ENCODE data around the gene PAFAH1B1. TPM values are rescaled to one million over a fixed set of nuclear protein-coding genes. Genes with fewer than 3 reads are reported as not detected.

PAFAH1B1 gene
- total and polyA plus RNA-seq, 12 donors = 42.4 to 166 (median 96.3) TPM

DNA sequence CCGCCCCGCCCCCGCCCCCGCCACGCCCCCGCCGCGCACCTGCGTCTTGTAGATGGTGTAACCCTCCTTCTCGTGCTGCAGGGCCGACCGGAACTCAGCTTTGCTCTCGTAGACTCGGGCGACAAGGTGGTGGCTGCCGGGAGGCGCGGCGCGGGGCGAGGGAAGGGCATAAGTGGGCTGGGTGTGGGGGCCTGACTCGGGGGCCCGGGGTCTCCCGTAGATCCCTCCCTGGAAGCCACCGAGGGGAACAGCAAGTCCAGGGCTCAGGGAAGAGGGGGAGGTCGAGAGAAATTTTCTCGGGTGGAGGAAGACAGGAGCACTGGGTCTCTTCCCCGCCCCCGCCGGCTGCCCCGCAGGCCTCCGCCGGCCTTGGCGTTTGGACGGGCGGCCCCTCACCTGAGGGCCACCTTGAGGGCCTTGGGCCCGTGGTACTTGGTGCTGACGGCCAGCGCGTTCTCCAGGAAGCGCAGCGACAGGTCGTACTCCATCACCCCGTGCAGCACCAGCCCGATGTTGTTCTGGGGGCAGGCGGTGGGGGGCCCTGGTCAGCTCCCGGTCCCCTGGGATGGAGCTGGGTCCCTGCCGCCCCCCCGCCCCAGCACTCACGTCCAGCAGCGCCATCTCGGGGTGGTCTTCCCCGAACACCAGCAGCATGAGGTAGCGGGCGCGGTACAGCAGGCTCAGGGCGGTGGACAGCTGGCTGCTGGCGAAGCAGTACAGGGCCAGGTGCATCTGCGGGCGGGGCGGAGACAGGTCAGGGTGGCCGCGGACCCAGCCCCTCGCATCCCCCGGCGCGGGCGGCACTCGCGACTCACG, 98.7 kb downstream of the PAFAH1B1 start:
- TF ChIP-seq, protein P1, sequence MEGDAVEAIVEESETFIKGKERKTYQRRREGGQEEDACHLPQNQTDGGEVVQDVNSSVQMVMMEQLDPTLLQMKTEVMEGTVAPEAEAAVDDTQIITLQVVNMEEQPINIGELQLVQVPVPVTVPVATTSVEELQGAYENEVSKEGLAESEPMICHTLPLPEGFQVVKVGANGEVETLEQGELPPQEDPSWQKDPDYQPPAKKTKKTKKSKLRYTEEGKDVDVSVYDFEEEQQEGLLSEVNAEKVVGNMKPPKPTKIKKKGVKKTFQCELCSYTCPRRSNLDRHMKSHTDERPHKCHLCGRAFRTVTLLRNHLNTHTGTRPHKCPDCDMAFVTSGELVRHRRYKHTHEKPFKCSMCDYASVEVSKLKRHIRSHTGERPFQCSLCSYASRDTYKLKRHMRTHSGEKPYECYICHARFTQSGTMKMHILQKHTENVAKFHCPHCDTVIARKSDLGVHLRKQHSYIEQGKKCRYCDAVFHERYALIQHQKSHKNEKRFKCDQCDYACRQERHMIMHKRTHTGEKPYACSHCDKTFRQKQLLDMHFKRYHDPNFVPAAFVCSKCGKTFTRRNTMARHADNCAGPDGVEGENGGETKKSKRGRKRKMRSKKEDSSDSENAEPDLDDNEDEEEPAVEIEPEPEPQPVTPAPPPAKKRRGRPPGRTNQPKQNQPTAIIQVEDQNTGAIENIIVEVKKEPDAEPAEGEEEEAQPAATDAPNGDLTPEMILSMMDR (IDR thresholded peaks at IDR 0.05) = no peak
- TF ChIP-seq POLR2A (IDR thresholded peaks at IDR 0.05) = no peak
- WGBS, 4 donors = 88 to 92% (median 92%) methylated on average over 49 to 71 of the region's 71 CpGs
- Histone ChIP-seq H3K4me3 (no peak overlapping the region), H3K27ac (no peak overlapping the region), H3K9me3 (replicated peaks in 1 of 3) (no peaks in the 10 kb centered on the region), H3K27me3 (no peaks in the 10 kb centered on the region), H3K4me1 (replicated peaks in 1 of 2) (peaks cover 4 to 14% of the 10 kb centered on the region in 2 donors), H3K36me3 (replicated peaks in 1 of 2) (peaks cover 0 to 66% of the 10 kb centered on the region in 2 donors)
- intact Hi-C loops (cut with DNase I) = no loop called here
- peak in 3 of 7 donors; percentile 13 to 54 (median 36) for DNase-seq

DNA sequence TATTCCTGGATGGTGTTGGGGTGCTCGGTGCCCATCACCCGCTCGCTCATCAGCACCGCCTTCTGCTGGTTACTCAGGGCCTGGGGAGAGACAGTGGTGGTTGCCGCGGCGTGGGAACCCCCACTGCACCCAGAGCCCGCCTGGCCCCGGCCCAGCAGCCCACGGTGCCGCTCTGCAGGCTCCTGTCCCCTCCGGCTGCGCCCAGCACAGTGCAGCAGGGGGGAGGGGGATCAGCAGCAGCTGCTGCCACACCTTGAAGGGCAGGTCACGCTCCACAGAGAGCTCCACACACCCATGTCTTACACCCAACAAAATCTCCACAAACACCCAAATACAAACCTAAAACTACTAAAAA, 99.3 kb downstream of the PAFAH1B1 start:
- H3K27ac ChIP-seq = no peak overlapping the region
- no peaks in the 10 kb centered on the region for H3K9me3 ChIP-seq (replicated peaks in 1 of 3)
- WGBS, 4 donors = 90 to 93% (median 92%) methylated on average over 5 to 14 of the region's 14 CpGs
- no peak overlapping the region for H3K4me3 ChIP-seq
- H3K4me1 ChIP-seq (replicated peaks in 1 of 2) = peaks cover 0 to 10% of the 10 kb centered on the region in 2 donors
- peaks cover 0 to 72% of the 10 kb centered on the region in 2 donors for H3K36me3 ChIP-seq (replicated peaks in 1 of 2)
- TF ChIP-seq, protein P1 (IDR thresholded peaks at IDR 0.05) = no peak
- TF ChIP-seq POLR2A (IDR thresholded peaks at IDR 0.05) = no peak
- no peaks in the 10 kb centered on the region for H3K27me3 ChIP-seq
- DNase-seq = peak in 1 of 7 donors; percentile 22
- intact Hi-C loops (cut with DNase I) = no loop called here

DNA sequence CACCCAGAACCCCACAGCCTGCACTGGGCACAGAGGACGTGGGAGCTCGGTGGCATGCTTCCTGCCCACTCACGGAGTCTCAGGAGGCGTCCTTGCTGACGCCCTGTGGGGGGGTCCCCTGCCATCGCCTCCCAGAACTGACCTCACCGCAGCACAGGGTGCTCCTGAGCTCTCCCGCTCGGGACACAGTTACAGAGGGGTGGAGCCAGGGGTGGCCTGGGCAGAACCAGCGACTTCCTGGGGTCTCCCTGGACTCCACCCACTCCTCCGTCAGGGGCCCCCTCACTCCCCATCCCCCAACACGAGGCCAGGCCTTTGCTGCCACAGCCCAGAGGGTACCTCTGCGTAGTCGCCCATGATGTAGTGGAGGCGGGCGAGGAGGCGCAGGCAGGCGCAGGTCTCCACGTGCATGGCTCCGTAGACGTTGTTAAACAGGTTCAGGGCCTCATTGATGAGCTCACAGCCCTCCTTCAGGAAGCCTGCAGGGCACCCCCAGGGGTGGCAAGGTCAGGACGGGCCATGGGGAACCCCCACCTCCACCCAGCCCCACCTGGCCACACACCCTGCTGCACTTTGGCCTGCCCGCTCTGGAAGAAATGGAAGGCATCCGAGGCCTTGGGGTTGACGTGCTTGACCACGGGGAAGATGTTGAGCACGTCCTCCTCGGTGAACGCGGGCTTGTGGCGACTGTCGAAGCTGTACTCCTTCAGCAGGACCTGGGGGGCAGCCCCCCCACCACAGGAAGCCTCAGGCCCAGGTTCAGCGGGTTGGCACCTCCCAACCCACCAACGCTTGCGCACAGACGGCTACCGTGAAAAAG, 100.3 kb downstream of the PAFAH1B1 start:
- no peak overlapping the region for H3K27ac ChIP-seq
- TF ChIP-seq, protein P1 (IDR thresholded peaks at IDR 0.05) = no peak
- TF ChIP-seq POLR2A (IDR thresholded peaks at IDR 0.05) = no peak
- 87 to 92% (median 89%) methylated on average over 14 to 37 of the region's 37 CpGs for WGBS, 4 donors
- DNase-seq = peak in 3 of 7 donors; percentile 19 to 51 (median 28)
- peaks cover 0 to 82% of the 10 kb centered on the region in 2 donors for H3K36me3 ChIP-seq (replicated peaks in 1 of 2)
- no peaks in the 10 kb centered on the region for H3K9me3 ChIP-seq (replicated peaks in 1 of 3)
- intact Hi-C loops (cut with DNase I) = no loop called here
- H3K27me3 ChIP-seq = no peaks in the 10 kb centered on the region
- H3K4me1 ChIP-seq (replicated peaks in 1 of 2) = peaks cover 0 to 9% of the 10 kb centered on the region in 2 donors
- no peak overlapping the region for H3K4me3 ChIP-seq

Measured in adrenal gland (tissue), 12 donors.